ENCODE data around the gene KRTAP13-3.

GRCh38 chr21:30468900-30469714 is 43.4 kb upstream of the KRTAP13-3 start:
- TF ChIP-seq, protein P1, sequence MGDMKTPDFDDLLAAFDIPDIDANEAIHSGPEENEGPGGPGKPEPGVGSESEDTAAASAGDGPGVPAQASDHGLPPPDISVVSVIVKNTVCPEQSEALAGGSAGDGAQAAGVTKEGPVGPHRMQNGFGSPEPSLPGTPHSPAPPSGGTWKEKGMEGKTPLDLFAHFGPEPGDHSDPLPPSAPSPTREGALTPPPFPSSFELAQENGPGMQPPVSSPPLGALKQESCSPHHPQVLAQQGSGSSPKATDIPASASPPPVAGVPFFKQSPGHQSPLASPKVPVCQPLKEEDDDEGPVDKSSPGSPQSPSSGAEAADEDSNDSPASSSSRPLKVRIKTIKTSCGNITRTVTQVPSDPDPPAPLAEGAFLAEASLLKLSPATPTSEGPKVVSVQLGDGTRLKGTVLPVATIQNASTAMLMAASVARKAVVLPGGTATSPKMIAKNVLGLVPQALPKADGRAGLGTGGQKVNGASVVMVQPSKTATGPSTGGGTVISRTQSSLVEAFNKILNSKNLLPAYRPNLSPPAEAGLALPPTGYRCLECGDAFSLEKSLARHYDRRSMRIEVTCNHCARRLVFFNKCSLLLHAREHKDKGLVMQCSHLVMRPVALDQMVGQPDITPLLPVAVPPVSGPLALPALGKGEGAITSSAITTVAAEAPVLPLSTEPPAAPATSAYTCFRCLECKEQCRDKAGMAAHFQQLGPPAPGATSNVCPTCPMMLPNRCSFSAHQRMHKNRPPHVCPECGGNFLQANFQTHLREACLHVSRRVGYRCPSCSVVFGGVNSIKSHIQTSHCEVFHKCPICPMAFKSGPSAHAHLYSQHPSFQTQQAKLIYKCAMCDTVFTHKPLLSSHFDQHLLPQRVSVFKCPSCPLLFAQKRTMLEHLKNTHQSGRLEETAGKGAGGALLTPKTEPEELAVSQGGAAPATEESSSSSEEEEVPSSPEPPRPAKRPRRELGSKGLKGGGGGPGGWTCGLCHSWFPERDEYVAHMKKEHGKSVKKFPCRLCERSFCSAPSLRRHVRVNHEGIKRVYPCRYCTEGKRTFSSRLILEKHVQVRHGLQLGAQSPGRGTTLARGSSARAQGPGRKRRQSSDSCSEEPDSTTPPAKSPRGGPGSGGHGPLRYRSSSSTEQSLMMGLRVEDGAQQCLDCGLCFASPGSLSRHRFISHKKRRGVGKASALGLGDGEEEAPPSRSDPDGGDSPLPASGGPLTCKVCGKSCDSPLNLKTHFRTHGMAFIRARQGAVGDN (CRISPR knock-in tag; IDR thresholded peaks at IDR 0.05), result no peak
- TF ChIP-seq SMC3 (IDR thresholded peaks at IDR 0.05; ENCODE audit: low read length), result no peak
- TF ChIP-seq, protein P2, sequence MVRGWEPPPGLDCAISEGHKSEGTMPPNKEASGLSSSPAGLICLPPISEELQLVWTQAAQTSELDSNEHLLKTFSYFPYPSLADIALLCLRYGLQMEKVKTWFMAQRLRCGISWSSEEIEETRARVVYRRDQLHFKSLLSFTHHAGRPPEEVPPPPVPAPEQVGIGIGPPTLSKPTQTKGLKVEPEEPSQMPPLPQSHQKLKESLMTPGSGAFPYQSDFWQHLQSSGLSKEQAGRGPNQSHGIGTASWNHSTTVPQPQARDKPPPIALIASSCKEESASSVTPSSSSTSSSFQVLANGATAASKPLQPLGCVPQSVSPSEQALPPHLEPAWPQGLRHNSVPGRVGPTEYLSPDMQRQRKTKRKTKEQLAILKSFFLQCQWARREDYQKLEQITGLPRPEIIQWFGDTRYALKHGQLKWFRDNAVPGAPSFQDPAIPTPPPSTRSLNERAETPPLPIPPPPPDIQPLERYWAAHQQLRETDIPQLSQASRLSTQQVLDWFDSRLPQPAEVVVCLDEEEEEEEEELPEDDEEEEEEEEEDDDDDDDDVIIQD (CRISPR knock-in tag; IDR thresholded peaks at IDR 0.05; ENCODE audit: low read depth), result no peak
- TF ChIP-seq LCORL (IDR thresholded peaks at IDR 0.05), result no peak
- TF ChIP-seq LCORL (CRISPR knock-in tag; IDR thresholded peaks at IDR 0.05), result no peak
- TF ChIP-seq, protein P3, sequence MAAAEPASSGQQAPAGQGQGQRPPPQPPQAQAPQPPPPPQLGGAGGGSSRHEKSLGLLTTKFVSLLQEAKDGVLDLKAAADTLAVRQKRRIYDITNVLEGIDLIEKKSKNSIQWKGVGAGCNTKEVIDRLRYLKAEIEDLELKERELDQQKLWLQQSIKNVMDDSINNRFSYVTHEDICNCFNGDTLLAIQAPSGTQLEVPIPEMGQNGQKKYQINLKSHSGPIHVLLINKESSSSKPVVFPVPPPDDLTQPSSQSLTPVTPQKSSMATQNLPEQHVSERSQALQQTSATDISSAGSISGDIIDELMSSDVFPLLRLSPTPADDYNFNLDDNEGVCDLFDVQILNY (CRISPR knock-in tag; conservative IDR thresholded peaks at IDR 0.05), result no peak
- TF ChIP-seq TGIF2 (CRISPR knock-in tag; IDR thresholded peaks at IDR 0.05), result no peak
- no peak for TF ChIP-seq ARNT (IDR thresholded peaks at IDR 0.05)

Measured in HepG2 (cell line).